SW480 (cell line): ENCODE measurements around the gene IL33.

Experiments
- DNase-seq: peaks from one replicate; pipeline ENCODE4 v3.0.0-alpha.2; 2016; ENCODE audit warnings: low spot score

IL33 gene

GRCh38 chr9:6304232-6304631, 88.6 kb downstream of the IL33 start:
- no peak for DNase-seq

- peak; percentile 44 for DNase-seq
Observed at GRCh38 chr9:6305954-6306563, 90.5 kb downstream of the IL33 start.
